Activated T-cell treated with anti-CD3 and anti-CD28 coated beads, Interleukin-2, amount 50 U/mL, for 72 hours (primary cell): ENCODE data around the gene NKX2-1. TPM values are rescaled to one million over a fixed set of nuclear protein-coding genes. Genes with fewer than 3 reads are reported as not detected.

Source experiments
- ATAC-seq, 2 donors: fragments of 150-1000 bp; cut with Tn5 transposase; replicated peaks in 1 of 2; 2 replicates each; pipeline ENCODE4 v1.10.0; 2021; ENCODE audit warnings: moderate library complexity in 2 of 2, mild to moderate bottlenecking in 1 of 2
- DNase-seq, 2 donors: peaks; one replicate each; pipeline ENCODE4 v3.0.0; 2021 to 2022; ENCODE audit warnings: mixed read lengths in 1 of 2
- H3K27ac Mint-ChIP-seq: one replicate; pipeline ENCODE4 v1.8.0; 2022; ENCODE audit warnings: mild to moderate bottlenecking, moderate library complexity, mixed read lengths
- H3K27me3 Mint-ChIP-seq: one replicate; pipeline ENCODE4 v1.8.0; 2022; ENCODE audit warnings: low read depth, mixed read lengths
- H3K36me3 Mint-ChIP-seq, 2 donors: one replicate each; pipeline ENCODE4 v1.8.0; 2022; ENCODE audit warnings: mixed read lengths in 2 of 2, mild to moderate bottlenecking in 1 of 2; ENCODE audit not compliant: insufficient read depth in 2 of 2
- H3K4me1 Mint-ChIP-seq: one replicate; pipeline ENCODE4 v1.8.0; 2022; ENCODE audit warnings: low read depth, mixed read lengths
- H3K4me3 Mint-ChIP-seq, 2 donors: one replicate each; pipeline ENCODE4 v1.8.0; 2022; ENCODE audit warnings: mild to moderate bottlenecking in 2 of 2, mixed read lengths in 2 of 2, moderate library complexity in 2 of 2
- H3K9me3 Mint-ChIP-seq, 2 donors: one replicate each; pipeline ENCODE4 v1.8.0; 2022; ENCODE audit warnings: mixed read lengths in 2 of 2
- total RNA-seq, 2 donors: library from RNA; stranded (reverse); gene quantifications; one replicate each; pipeline ENCODE4 v1.2.3, GENCODE V29; 2022

The NKX2-1 gene
- total RNA-seq, 2 donors from 2014 or later: not detected

DNA sequence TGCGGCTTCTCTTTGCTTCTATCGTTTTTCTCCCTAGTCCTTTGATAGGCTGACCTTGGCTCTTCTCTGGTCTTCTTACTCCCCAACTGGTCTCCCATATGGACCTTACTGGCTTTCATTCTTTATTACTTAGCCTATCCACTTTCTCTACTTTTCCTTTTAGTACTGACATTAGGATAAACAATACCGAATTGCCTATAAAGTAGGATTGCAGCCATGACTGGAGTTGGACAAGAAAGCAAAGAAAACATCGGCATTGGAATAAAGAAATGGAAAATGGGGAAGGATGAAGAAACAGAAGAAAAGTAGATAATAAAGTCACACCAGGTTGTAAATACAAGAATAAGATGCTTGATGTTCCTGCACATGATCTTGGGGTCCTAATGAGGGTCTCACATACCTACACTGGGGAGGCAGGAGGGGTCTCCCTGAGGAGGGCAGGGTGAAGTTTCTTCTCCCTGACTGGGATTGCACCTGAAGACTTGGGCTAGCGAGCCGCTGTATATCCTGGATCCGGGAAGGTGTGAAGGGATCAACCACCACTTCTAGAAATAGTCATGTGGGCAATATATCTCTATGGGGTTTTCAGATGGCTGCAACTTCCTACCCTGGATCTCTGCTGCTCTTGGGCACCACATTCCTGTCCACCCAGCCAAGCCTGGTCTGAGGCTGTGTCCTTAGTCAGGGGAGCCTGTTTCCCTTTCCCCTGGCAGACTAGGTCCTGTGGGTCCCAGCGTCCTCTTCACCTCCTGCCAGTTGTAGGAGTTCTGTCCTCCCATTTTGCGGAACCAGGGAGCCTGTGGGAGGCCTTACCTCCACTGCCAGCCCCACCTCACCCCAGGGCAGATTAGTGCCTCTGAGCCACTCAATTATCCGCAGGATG lies 13.1 kb downstream of the NKX2-1 start:
- peaks cover 4 to 16% of the 10 kb centered on the region in 2 donors for H3K36me3 Mint-ChIP-seq
- peaks cover 84% of the 10 kb centered on the region for H3K27me3 Mint-ChIP-seq
- H3K27ac Mint-ChIP-seq: no peak overlapping the region
- peaks cover 17% of the 10 kb centered on the region for H3K4me1 Mint-ChIP-seq
- peaks cover 0 to 2% of the 10 kb centered on the region in 2 donors for H3K9me3 Mint-ChIP-seq
- peak overlapping the region in 1 of 2 donors; percentile 25 for H3K4me3 Mint-ChIP-seq
- DNase-seq (no peak), ATAC-seq (no peak)

DNA sequence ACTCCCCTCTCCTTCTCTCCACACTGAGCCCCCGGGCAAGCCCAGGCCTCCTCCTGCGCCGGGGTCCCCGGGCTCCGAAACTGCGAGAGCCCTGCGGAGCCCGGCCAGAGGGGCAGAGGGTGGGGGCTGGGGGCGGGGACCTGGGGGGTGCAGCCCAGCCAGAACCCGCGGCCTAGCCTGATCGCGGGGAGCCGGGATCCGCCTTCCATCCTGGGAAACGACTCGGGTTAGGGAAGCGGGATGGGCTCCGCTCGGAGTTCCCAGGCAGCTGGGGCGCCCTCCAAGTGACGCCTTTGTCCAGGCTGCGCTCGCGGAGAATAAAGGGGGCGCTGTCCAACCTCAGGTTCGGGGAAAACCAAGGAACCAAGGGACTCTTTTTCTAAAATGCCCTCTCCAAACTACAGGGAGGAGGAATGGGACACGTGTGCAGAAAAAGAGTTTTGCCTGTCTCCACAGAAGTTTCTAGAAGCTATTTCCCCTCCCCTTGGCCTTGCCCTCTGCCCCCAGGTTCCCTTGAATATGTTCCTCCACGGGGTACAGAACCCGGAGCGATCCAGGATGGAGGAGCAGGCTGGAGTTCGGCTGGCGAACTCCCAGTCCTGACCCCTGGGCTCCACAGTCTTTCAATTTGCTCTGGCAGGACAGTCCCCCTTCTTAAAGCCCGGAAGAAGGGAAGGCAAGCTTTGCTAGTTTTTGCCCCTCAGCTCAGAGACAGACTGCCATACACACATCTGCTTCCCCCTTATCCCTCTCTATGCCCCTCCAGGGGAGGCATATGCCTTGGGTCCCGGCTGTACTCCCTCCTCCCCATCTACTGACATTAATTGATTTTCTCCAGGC lies 13.9 kb downstream of the NKX2-1 start:
- ATAC-seq: no peak
- Mint-ChIP-seq H3K27ac (no peak overlapping the region), H3K4me1 (peaks cover 17% of the 10 kb centered on the region), H3K27me3 (peaks cover 88% of the 10 kb centered on the region), H3K36me3 (peaks cover 4 to 16% of the 10 kb centered on the region in 2 donors), H3K4me3 (peak overlapping the region in 1 of 2 donors; percentile 25), H3K9me3 (peaks cover 0 to 2% of the 10 kb centered on the region in 2 donors)
- no peak for DNase-seq

DNA sequence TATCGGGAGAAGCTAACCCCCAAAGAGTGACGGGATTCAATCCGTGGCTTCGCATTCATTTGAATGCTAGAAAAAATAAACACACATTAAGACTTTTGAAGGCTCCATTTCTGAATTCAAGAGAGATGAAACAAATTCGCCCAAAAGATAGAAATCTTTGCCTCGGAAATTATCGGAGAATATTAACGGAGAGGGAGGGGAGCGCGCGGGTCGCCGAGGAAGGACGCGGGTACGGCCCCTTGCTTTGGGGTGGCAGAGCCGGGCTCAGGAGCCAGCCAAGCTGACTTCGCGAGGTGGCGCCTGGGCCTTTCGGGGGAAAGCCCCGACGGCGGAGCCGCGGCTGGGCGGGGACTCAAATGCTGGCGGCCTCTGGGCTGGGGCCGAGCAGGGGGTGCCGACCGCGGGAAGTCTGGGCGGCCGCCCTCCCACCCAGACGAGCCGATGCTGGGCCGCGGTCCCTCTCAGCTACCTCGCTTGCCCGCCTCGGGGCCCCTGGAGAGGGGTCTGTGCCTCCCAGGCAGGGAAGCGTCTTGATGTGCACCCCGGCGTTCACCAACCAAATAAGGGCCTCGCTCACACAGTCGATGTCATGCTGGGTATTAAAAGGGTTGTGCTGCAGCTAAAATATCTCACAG lies 14.7 kb downstream of the NKX2-1 start:
- peak overlapping the region; percentile 60 to 74 for H3K4me3 Mint-ChIP-seq
- H3K27ac Mint-ChIP-seq: peak overlapping the region; percentile 72
- H3K4me1 Mint-ChIP-seq: peaks cover 17% of the 10 kb centered on the region
- H3K27me3 Mint-ChIP-seq: peaks cover 87% of the 10 kb centered on the region
- peaks cover 0 to 2% of the 10 kb centered on the region in 2 donors for H3K9me3 Mint-ChIP-seq
- H3K36me3 Mint-ChIP-seq: peaks cover 4 to 16% of the 10 kb centered on the region in 2 donors
- peak; percentile 67 to 74 for ATAC-seq
- DNase-seq: peak; percentile 39 to 41

DNA sequence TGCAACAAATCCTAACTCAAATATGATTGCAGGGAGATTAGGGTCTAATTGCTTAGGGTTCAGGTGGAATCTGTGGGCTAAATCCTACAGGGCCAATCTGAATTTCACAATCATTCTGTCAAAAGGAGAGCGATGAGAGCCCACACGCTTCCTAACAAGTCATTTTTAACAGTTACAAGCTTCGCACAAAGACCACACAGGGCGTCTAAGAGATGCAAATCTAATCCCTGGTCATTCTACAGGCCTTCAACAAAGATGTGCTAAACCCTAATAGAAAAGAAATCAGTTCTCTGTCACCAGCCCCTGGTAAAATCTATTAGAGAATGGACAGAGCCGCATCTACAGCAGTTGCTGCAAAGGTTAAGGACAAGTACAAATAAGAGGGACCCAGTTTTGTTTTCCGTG lies 15.3 kb downstream of the NKX2-1 start:
- Mint-ChIP-seq H3K4me3 (peak overlapping the region; percentile 60 to 74), H3K9me3 (peaks cover 0 to 2% of the 10 kb centered on the region in 2 donors), H3K27ac (peak overlapping the region; percentile 72), H3K4me1 (peaks cover 16% of the 10 kb centered on the region), H3K27me3 (peaks cover 85% of the 10 kb centered on the region), H3K36me3 (peaks cover 4 to 16% of the 10 kb centered on the region in 2 donors)
- DNase-seq: no peak
- no peak for ATAC-seq

DNA sequence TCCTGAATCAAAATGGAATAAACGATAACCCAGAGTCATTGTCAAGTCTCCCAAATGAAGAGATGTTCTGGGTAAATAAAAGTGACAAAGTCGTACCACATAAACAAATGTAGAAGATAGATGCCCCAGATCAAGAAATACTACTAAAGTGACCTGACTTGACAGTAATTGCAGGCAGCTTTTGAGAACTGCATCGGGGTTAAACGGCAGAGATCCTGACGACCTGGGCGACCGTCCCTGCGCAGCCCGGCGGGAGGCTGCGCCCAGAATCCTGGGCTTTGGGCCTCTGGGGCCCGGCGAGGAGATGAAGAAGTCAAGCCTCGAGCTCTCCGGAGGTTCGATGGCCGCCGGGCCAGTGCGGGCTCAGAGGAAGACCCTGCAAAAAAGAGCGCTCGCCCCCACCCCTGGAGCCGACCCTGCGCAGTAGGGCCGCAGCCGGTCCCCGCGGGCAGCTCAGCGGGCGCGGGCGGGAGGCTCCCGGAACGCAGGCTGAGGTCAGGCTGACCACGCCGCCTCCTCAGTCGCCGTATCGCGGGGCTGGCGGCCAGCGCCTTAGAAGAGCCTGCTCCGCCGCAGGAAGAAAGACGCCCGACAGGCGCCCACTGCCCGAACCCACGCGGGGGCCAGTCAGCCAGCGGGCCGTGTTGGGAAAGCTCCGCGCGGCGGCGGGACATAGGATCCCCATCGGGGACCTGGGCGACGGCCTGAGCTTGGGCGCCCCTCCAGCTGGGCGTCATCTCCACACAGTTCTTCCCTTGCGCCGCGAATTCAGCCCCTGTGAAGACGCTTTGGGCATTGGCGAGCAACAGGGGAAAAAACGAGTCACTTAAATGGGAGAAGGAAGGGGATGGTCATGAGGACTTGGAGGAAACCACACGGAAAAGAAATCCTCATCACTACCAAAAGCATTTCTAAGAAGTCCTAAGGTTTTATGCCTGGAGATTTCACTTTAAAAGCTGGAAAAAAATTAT lies 16.0 kb downstream of the NKX2-1 start:
- H3K27me3 Mint-ChIP-seq: peaks cover 81% of the 10 kb centered on the region
- peak overlapping the region; percentile 22 for H3K27ac Mint-ChIP-seq
- H3K4me1 Mint-ChIP-seq: peaks cover 11% of the 10 kb centered on the region
- peak overlapping the region; percentile 22 to 30 for H3K4me3 Mint-ChIP-seq
- peaks cover 2 to 16% of the 10 kb centered on the region in 2 donors for H3K36me3 Mint-ChIP-seq
- DNase-seq (no peak), ATAC-seq (no peak)
- peaks cover 0 to 2% of the 10 kb centered on the region in 2 donors for H3K9me3 Mint-ChIP-seq

DNA sequence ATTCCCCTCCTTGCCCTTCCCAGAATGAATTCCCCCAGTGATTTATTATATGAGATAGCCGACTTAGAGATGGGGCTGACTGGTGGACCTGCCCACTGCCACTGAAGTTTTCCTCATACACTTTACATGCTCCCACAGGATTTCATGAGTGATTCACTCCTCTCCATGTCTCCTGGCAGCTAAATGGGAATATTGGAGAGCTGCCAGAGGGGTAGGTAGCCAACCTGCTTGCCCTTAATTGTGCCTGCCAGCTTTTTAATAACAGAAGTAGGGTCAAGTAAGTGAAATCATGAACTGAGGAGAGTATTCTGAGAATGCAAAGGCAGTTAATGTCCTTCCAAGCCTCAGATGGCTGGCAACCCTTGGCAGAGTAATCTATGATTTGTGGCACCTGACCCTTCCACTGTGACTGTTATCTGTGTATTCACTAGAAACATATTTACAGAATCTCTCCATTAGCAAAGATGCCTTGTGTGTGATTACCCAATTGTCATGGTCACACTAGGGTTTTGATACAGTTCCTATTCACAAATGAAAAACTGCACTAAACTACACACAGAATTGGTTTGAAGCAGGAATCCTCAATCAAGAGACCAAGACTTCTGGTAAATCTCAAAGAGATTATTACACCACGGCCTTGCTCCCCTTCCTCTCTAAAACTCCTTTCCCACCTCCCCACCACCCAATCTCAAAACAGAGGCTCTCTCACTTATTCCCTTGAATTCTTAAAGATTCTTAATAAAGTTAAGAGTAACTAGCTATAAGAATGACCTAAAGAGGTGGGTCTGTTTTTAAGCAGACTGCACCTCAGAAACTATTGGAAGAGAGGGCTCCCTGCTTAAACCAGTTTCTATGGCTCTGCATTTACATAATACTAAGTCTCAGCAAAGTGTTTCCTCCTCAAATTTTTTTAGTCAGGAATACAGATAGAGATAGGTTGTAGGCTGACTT lies 17.2 kb downstream of the NKX2-1 start:
- no peak overlapping the region for H3K4me3 Mint-ChIP-seq
- no peak for DNase-seq
- peaks cover 78% of the 10 kb centered on the region for H3K27me3 Mint-ChIP-seq
- H3K36me3 Mint-ChIP-seq: peaks cover 2 to 12% of the 10 kb centered on the region in 2 donors
- H3K27ac Mint-ChIP-seq: peak overlapping the region; percentile 22
- ATAC-seq: no peak
- H3K9me3 Mint-ChIP-seq: peaks cover 0 to 2% of the 10 kb centered on the region in 2 donors
- peaks cover 11% of the 10 kb centered on the region for H3K4me1 Mint-ChIP-seq

DNA sequence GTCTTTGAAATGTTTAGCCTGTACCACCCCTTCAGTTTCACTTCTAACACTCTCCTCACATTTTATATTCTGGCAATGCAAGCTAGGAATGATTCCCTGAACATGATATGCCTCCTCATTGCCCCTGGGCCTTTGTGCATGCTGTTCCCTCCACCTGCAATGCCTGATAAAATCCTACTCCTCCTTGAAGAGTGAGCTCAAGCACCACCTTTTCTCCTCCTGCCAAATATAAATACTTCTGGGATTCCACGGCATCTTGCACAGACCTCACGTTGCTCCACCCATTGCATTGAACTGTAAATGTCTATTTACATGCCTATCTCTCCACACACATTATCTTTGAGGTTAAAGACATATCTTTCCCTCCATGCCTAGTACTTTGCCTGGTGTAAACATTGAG lies 21.1 kb downstream of the NKX2-1 start:
- Mint-ChIP-seq H3K4me1 (peaks cover 5% of the 10 kb centered on the region), H3K27me3 (peaks cover 57% of the 10 kb centered on the region), H3K27ac (no peak overlapping the region)

DNA sequence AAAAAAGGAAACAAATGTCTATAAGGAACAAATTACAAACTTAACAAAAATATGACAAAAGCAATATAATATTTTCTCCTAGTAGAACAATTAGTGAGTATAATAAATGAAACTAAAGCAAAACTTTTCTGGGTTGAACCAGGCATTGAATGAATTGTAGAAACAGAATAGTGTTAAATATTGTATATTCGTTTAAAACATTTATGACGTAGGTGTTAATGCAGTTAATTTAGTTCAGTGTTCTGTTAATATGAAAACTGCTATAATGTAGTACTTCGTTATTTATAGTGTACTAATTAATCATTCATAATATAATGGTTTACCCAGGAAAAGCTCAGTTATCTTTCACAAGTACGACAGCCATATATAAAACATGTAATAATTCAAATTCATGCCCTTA lies 23.7 kb downstream of the NKX2-1 start:
- H3K27me3 Mint-ChIP-seq: peaks cover 50% of the 10 kb centered on the region
- no peak overlapping the region for H3K27ac Mint-ChIP-seq
- no peaks in the 10 kb centered on the region for H3K36me3 Mint-ChIP-seq
- H3K4me1 Mint-ChIP-seq: no peaks in the 10 kb centered on the region
- H3K4me3 Mint-ChIP-seq: no peak overlapping the region
- ATAC-seq (no peak), DNase-seq (no peak)
- no peaks in the 10 kb centered on the region for H3K9me3 Mint-ChIP-seq

More for the DNA sequence above, 21.1 kb downstream of the NKX2-1 start:
- no peak for DNase-seq
- no peaks in the 10 kb centered on the region for H3K9me3 Mint-ChIP-seq
- peaks cover 2 to 4% of the 10 kb centered on the region in 2 donors for H3K36me3 Mint-ChIP-seq
- no peak for ATAC-seq
- H3K4me3 Mint-ChIP-seq: no peak overlapping the region

DNA sequence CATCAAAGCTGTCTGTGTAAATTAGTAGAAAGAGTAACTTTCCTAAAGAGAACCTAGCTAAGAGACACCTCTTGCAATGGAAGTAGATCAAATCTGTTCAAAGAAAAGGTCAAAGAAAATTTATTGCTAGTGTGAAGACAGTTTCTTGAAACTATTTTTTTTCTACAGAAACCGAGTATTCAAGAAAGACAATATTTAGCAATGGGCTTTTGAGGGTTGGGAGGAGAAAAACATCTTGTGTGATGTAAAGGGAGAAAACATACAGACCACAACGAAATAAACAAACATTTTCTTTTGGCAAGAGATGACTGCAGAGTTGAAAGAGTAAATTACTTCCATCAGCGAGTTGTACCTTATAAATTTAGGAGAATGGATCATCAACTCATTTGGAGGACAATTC lies 24.4 kb downstream of the NKX2-1 start:
- Mint-ChIP-seq H3K36me3 (no peaks in the 10 kb centered on the region), H3K27ac (no peak overlapping the region), H3K27me3 (peaks cover 50% of the 10 kb centered on the region), H3K9me3 (no peaks in the 10 kb centered on the region), H3K4me1 (no peaks in the 10 kb centered on the region), H3K4me3 (no peak overlapping the region)
- ATAC-seq (no peak), DNase-seq (no peak)

DNA sequence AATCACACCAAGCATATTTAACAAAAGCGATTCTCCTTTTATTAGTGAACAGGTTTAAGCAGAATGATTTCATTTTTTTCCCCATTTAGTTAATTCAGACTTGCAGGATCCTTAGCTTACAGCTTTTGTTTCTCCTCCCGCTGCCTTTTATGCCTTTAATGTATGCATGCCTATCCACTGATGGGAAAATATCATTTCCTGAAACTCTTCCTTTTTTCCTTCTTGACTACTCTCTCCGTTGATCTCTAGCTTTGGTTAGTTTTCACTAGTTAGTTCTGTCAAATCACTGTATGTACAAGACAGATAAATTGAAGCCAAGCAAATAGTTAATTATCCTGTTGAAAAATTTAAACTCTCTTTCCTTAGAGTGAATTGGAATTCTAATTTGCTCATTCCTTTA lies 26.3 kb downstream of the NKX2-1 start:
- no peak overlapping the region for H3K4me3 Mint-ChIP-seq
- DNase-seq: no peak
- H3K27me3 Mint-ChIP-seq: peaks cover 39% of the 10 kb centered on the region
- no peak for ATAC-seq
- H3K9me3 Mint-ChIP-seq: no peaks in the 10 kb centered on the region
- H3K27ac Mint-ChIP-seq: no peak overlapping the region
- H3K36me3 Mint-ChIP-seq: no peaks in the 10 kb centered on the region
- no peaks in the 10 kb centered on the region for H3K4me1 Mint-ChIP-seq

DNA sequence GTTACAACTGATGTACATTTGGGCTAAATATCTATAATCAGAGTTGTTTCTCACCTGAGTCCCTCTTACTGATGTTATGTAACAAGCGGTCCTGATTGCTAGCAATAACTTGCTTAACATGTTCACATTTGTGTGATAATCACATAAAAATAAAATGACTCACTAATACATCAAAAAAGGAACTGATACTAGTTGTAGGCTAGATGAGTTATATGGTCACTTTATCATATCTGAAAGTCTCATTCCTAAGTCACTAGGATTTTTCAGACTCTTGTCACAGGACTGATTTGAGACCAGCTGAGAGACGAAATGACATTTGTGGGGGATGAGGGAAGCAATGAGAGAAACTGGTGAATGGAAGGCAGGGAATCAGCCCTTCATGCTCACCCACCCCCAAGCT lies 34.3 kb downstream of the NKX2-1 start:
- Mint-ChIP-seq H3K4me3 (no peak overlapping the region), H3K36me3 (no peaks in the 10 kb centered on the region), H3K9me3 (no peaks in the 10 kb centered on the region), H3K4me1 (no peaks in the 10 kb centered on the region), H3K27ac (no peak overlapping the region), H3K27me3 (peaks cover 36% of the 10 kb centered on the region)
- DNase-seq (no peak), ATAC-seq (no peak)
